ENCODE data around the gene PRKAG2.
A peak's percentile ranks its signal among the peaks of the same experiment; 100 is the strongest.

PRKAG2 gene

DNA sequence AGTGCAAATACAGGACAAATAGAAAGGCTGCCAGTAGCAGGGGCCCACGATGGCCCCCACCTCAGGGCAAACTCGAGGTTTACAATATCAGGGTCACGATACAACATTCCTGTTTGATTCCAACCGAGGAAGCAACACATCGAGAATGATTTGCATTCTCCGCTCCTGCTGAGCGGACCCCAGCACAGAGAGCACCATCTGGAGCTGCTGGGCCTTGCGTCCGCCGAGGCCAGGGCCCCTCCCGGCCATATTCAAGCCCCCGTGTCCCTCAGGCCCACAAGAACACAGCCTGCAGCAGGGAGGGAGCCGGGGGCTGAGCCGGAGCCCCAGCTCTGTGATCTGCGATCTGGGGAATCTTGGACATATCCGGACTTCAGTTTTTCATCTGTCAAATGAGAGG is 84.3 kb downstream of the PRKAG2 start:
- H3K14ac ChIP-seq (ENCODE audit: low read length): no peak overlapping the region
- H4K8ac ChIP-seq (ENCODE audit: low read depth, low read length): no peak overlapping the region
- H3K27me3 ChIP-seq (ENCODE audit: control insufficient read depth in 3 of 3, insufficient read depth in 3 of 3, low read depth in 1 of 3, low read length in 3 of 3): peaks cover 0 to 4% (median 0%) of the 10 kb centered on the region in 3 experiments
- H2BK12ac ChIP-seq (ENCODE audit: low read length): no peak overlapping the region
- H3K9me3 ChIP-seq (replicated peaks in 1 of 2; ENCODE audit: control insufficient read depth in 2 of 2, insufficient read depth in 1 of 2, low read depth in 1 of 2, low read length in 2 of 2): no peaks in the 10 kb centered on the region
- H3K4ac ChIP-seq (ENCODE audit: low read length): no peak overlapping the region
- H3K23ac ChIP-seq (ENCODE audit: low read depth, low read length, poor library complexity): no peak overlapping the region
- no peaks in the 10 kb centered on the region for H3K36me3 ChIP-seq (replicated peaks in 1 of 2; ENCODE audit: control insufficient read depth in 2 of 2, insufficient read depth in 2 of 2, low read length in 2 of 2)
- H3K4me3 ChIP-seq (ENCODE audit: low read length in 2 of 2): no peak overlapping the region
- peak overlapping the region; percentile 91 for H3K18ac ChIP-seq (ENCODE audit: low read length)
- peaks cover 0 to 6% of the 10 kb centered on the region in 2 donors for H3K4me1 ChIP-seq (ENCODE audit: control insufficient read depth in 2 of 2, insufficient read depth in 1 of 2, low read depth in 1 of 2, low read length in 2 of 2)
- no peak overlapping the region for H3K27ac ChIP-seq (replicated peaks; ENCODE audit: low read length)
- peak overlapping the region; percentile 50 for H3K9ac ChIP-seq (ENCODE audit: low read depth, low read length, poor library complexity)
- H4K91ac ChIP-seq (ENCODE audit: low read depth, low read length, poor library complexity): no peak overlapping the region
- no CpG with 5 or more reads among the region's 16 CpGs for WGBS, 2 donors (ENCODE audit: extremely low coverage in 2 of 2, insufficient read length in 2 of 2, insufficient replicate concordance in 1 of 2)
- no peak overlapping the region for H2AK5ac ChIP-seq (ENCODE audit: low read depth, low read length)
- DNase-seq (ENCODE audit: low spot score): no peak
- peak overlapping the region; percentile 69 for H2AFZ ChIP-seq (ENCODE audit: low read length)
- no peak overlapping the region for H2BK120ac ChIP-seq (ENCODE audit: low read depth, low read length)
- H2BK15ac ChIP-seq (ENCODE audit: low read length): no peak overlapping the region
- H2BK5ac ChIP-seq (ENCODE audit: low read length): no peak overlapping the region
- no peaks in the 10 kb centered on the region for H3K79me1 ChIP-seq (ENCODE audit: low read depth, low read length)
- no peak overlapping the region for H3K4me2 ChIP-seq (ENCODE audit: insufficient read depth, low read length, poor library complexity, severe bottlenecking)

DNA sequence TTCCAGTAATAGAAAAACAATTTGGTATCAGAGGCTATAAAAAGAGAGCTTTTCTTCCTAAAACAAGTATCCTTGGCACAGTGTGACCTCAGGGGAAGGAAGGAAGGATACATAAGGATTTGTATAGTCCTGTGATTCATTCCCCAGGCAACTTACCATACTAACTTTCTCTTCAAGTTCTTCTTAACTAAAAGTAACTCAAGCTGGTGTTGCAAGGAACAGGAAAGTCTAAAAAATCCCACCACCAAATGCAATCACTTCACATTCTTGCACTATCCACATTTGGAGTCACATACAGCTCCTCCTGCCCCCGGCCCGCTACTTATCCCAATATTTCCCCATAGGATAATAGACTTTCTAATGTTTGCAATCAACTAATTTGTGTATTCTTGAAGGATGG is 84.8 kb downstream of the PRKAG2 start:
- H3K79me1 ChIP-seq (ENCODE audit: low read depth, low read length): no peaks in the 10 kb centered on the region
- H4K91ac ChIP-seq (ENCODE audit: low read depth, low read length, poor library complexity): no peak overlapping the region
- no peak overlapping the region for H3K27ac ChIP-seq (replicated peaks; ENCODE audit: low read length)
- H3K36me3 ChIP-seq (replicated peaks in 1 of 2; ENCODE audit: control insufficient read depth in 2 of 2, insufficient read depth in 2 of 2, low read length in 2 of 2): no peaks in the 10 kb centered on the region
- no peak overlapping the region for H3K4me2 ChIP-seq (ENCODE audit: insufficient read depth, low read length, poor library complexity, severe bottlenecking)
- peak overlapping the region; percentile 69 for H2AFZ ChIP-seq (ENCODE audit: low read length)
- DNase-seq (ENCODE audit: low spot score): no peak
- no peak overlapping the region for H3K4me3 ChIP-seq (ENCODE audit: low read length in 2 of 2)
- H2BK5ac ChIP-seq (ENCODE audit: low read length): no peak overlapping the region
- no peak overlapping the region for H3K9ac ChIP-seq (ENCODE audit: low read depth, low read length, poor library complexity)
- no peak overlapping the region for H2BK12ac ChIP-seq (ENCODE audit: low read length)
- H3K14ac ChIP-seq (ENCODE audit: low read length): no peak overlapping the region
- H3K9me3 ChIP-seq (replicated peaks in 1 of 2; ENCODE audit: control insufficient read depth in 2 of 2, insufficient read depth in 1 of 2, low read depth in 1 of 2, low read length in 2 of 2): no peaks in the 10 kb centered on the region
- H2BK120ac ChIP-seq (ENCODE audit: low read depth, low read length): no peak overlapping the region
- H3K18ac ChIP-seq (ENCODE audit: low read length): no peak overlapping the region
- H3K27me3 ChIP-seq (ENCODE audit: control insufficient read depth in 3 of 3, insufficient read depth in 3 of 3, low read depth in 1 of 3, low read length in 3 of 3): peaks cover 0 to 4% (median 0%) of the 10 kb centered on the region in 3 experiments
- no peak overlapping the region for H4K8ac ChIP-seq (ENCODE audit: low read depth, low read length)
- no peak overlapping the region for H2AK5ac ChIP-seq (ENCODE audit: low read depth, low read length)
- H2BK15ac ChIP-seq (ENCODE audit: low read length): no peak overlapping the region
- no peak overlapping the region for H3K23ac ChIP-seq (ENCODE audit: low read depth, low read length, poor library complexity)
- H3K4me1 ChIP-seq (ENCODE audit: control insufficient read depth in 2 of 2, insufficient read depth in 1 of 2, low read depth in 1 of 2, low read length in 2 of 2): peaks cover 0 to 6% of the 10 kb centered on the region in 2 donors
- WGBS, 2 donors (ENCODE audit: extremely low coverage in 2 of 2, insufficient read length in 2 of 2, insufficient replicate concordance in 1 of 2): no CpG with 5 or more reads among the region's 2 CpGs
- H3K4ac ChIP-seq (ENCODE audit: low read length): no peak overlapping the region

DNA sequence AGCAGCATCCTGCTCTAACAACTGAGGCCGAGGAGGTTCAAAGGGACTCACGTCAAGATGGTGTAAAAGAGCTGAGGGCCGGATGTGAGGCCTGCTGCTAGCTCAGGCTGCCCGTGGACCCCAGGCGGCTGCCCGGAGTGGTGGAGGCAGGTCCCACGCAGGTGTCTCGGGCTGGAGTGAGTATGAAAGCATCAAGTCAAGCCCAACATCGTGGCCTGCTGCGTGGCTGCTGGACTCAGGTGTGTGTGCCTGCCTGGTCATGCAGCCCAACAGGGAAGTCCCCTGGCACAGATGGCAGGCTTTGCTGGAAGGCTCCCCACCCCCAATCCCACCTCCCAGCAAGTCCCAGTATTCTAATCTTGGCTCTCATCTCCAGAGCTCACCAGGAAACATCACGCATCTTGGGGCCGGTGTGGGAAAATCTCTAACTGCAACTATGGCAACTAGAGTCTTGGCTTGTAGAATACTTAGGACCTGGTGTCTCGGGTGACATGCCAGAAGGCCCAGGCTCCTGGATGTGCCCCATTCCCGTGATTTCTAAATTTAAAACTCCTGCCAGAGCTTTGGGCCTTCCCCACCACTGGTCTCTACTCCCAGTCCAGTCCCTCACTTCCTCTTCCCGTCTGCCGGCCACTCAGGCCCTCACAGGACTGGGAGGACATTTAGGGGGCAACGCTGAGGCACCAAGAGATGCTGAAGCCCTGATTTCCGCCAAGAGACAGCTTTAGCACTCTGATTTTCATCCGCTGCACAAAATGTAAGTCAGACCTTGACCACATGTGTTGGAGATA is 85.9 kb downstream of the PRKAG2 start:
- DNase-seq (ENCODE audit: low spot score): no peak
- no CpG with 5 or more reads among the region's 19 CpGs for WGBS, 2 donors (ENCODE audit: extremely low coverage in 2 of 2, insufficient read length in 2 of 2, insufficient replicate concordance in 1 of 2)
- Histone ChIP-seq H3K79me1 (ENCODE audit: low read depth, low read length) (no peaks in the 10 kb centered on the region), H3K27ac (replicated peaks; ENCODE audit: low read length) (no peak overlapping the region), H2BK15ac (ENCODE audit: low read length) (no peak overlapping the region), H3K27me3 (ENCODE audit: control insufficient read depth in 3 of 3, insufficient read depth in 3 of 3, low read depth in 1 of 3, low read length in 3 of 3) (peaks cover 0 to 13% (median 3%) of the 10 kb centered on the region in 3 experiments), H3K4ac (ENCODE audit: low read length) (no peak overlapping the region), H3K4me3 (ENCODE audit: low read length in 2 of 2) (no peak overlapping the region), H2AFZ (ENCODE audit: low read length) (peak overlapping the region; percentile 15), H3K18ac (ENCODE audit: low read length) (peak overlapping the region; percentile 77), H3K36me3 (replicated peaks in 1 of 2; ENCODE audit: control insufficient read depth in 2 of 2, insufficient read depth in 2 of 2, low read length in 2 of 2) (no peaks in the 10 kb centered on the region), H2BK12ac (ENCODE audit: low read length) (no peak overlapping the region), H3K4me1 (ENCODE audit: control insufficient read depth in 2 of 2, insufficient read depth in 1 of 2, low read depth in 1 of 2, low read length in 2 of 2) (peaks cover 0 to 6% of the 10 kb centered on the region in 2 donors), H3K9ac (ENCODE audit: low read depth, low read length, poor library complexity) (no peak overlapping the region), H3K23ac (ENCODE audit: low read depth, low read length, poor library complexity) (no peak overlapping the region), H2BK120ac (ENCODE audit: low read depth, low read length) (no peak overlapping the region), H3K9me3 (replicated peaks in 1 of 2; ENCODE audit: control insufficient read depth in 2 of 2, insufficient read depth in 1 of 2, low read depth in 1 of 2, low read length in 2 of 2) (no peaks in the 10 kb centered on the region), H3K14ac (ENCODE audit: low read length) (no peak overlapping the region), H2BK5ac (ENCODE audit: low read length) (peak overlapping the region; percentile 72), H4K91ac (ENCODE audit: low read depth, low read length, poor library complexity) (no peak overlapping the region), H4K8ac (ENCODE audit: low read depth, low read length) (no peak overlapping the region), H3K4me2 (ENCODE audit: insufficient read depth, low read length, poor library complexity, severe bottlenecking) (no peak overlapping the region), H2AK5ac (ENCODE audit: low read depth, low read length) (no peak overlapping the region)

DNA sequence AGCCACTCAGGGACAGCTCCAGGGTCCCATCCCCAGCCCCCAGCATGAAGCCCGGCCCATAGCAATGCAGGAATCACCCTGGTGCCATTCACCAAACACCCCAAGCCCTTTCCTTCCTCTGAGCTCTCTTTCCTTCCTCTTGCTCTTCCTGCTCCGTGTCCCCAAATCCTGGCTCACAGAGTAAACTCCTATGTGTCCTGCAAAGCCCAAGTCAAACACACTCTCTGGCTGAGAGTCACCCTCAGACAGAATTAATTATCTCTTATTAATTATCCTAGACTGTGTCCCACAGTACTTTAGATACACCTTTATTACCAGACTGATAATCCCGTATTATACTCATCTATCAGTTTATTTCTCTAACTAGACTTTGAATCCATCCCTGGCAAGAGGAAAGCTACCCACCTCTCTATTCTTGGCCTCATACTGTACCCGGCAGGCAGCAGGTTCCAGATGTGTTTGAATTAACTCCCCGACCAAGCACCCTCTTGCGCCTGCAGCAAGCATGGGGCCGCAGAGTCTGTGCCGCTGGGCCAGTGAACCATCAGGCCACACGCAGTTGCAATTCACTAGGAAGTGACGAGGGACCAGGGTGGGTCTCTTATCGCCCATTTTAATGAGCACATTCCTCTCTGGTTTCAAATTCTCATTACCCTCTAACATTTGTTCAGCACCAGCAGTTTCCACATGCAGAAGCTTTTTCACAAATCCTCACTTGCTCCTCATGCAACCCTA is 86.7 kb downstream of the PRKAG2 start:
- Histone ChIP-seq H3K18ac (ENCODE audit: low read length) (no peak overlapping the region), H3K4me3 (ENCODE audit: low read length in 2 of 2) (no peak overlapping the region), H3K4me2 (ENCODE audit: insufficient read depth, low read length, poor library complexity, severe bottlenecking) (no peak overlapping the region), H3K14ac (ENCODE audit: low read length) (no peak overlapping the region), H2AK5ac (ENCODE audit: low read depth, low read length) (no peak overlapping the region), H3K9ac (ENCODE audit: low read depth, low read length, poor library complexity) (no peak overlapping the region), H2BK120ac (ENCODE audit: low read depth, low read length) (no peak overlapping the region), H4K8ac (ENCODE audit: low read depth, low read length) (no peak overlapping the region), H3K79me1 (ENCODE audit: low read depth, low read length) (no peaks in the 10 kb centered on the region), H3K23ac (ENCODE audit: low read depth, low read length, poor library complexity) (no peak overlapping the region), H3K27me3 (ENCODE audit: control insufficient read depth in 3 of 3, insufficient read depth in 3 of 3, low read depth in 1 of 3, low read length in 3 of 3) (peaks cover 0 to 17% (median 3%) of the 10 kb centered on the region in 3 experiments), H3K4ac (ENCODE audit: low read length) (no peak overlapping the region), H2BK12ac (ENCODE audit: low read length) (no peak overlapping the region), H3K9me3 (replicated peaks in 1 of 2; ENCODE audit: control insufficient read depth in 2 of 2, insufficient read depth in 1 of 2, low read depth in 1 of 2, low read length in 2 of 2) (no peaks in the 10 kb centered on the region), H3K36me3 (replicated peaks in 1 of 2; ENCODE audit: control insufficient read depth in 2 of 2, insufficient read depth in 2 of 2, low read length in 2 of 2) (no peaks in the 10 kb centered on the region), H2BK5ac (ENCODE audit: low read length) (peak overlapping the region; percentile 72), H2BK15ac (ENCODE audit: low read length) (no peak overlapping the region), H3K27ac (replicated peaks; ENCODE audit: low read length) (no peak overlapping the region), H4K91ac (ENCODE audit: low read depth, low read length, poor library complexity) (no peak overlapping the region), H2AFZ (ENCODE audit: low read length) (peak overlapping the region; percentile 15), H3K4me1 (ENCODE audit: control insufficient read depth in 2 of 2, insufficient read depth in 1 of 2, low read depth in 1 of 2, low read length in 2 of 2) (peaks cover 0 to 6% of the 10 kb centered on the region in 2 donors)
- WGBS, 2 donors (ENCODE audit: extremely low coverage in 2 of 2, insufficient read length in 2 of 2, insufficient replicate concordance in 1 of 2): no CpG with 5 or more reads among the region's 11 CpGs
- DNase-seq (ENCODE audit: low spot score): no peak
